ENCODE measurements around the gene KCND3. TPM values are rescaled to one million over a fixed set of nuclear protein-coding genes. Genes with fewer than 3 reads are reported as not detected.

The KCND3 gene
- total RNA-seq, 1 donor from 2014 or later, result 2.2 TPM

GRCh38 chr1:111959436-111959835, 30.0 kb downstream of the KCND3 start:
- Mint-ChIP-seq H3K27me3 (peaks cover 58% of the 10 kb centered on the region), H3K36me3 (no peaks in the 10 kb centered on the region), H3K9me3 (no peaks in the 10 kb centered on the region), H3K4me3 (no peak overlapping the region), H3K4me1 (ENCODE audit: unreplicated experiment) (peaks cover 7% of the 10 kb centered on the region), H3K27ac (no peak overlapping the region)
- no peak for TF ChIP-seq CTCF (conservative IDR thresholded peaks at IDR 0.05)
- no peak for DNase-seq (ENCODE audit: extremely low spot score, unreplicated experiment)

GRCh38 chr1:111958851-111959250, 30.6 kb downstream of the KCND3 start:
- peaks cover 60% of the 10 kb centered on the region for H3K27me3 Mint-ChIP-seq
- no peak overlapping the region for H3K4me3 Mint-ChIP-seq

DNA sequence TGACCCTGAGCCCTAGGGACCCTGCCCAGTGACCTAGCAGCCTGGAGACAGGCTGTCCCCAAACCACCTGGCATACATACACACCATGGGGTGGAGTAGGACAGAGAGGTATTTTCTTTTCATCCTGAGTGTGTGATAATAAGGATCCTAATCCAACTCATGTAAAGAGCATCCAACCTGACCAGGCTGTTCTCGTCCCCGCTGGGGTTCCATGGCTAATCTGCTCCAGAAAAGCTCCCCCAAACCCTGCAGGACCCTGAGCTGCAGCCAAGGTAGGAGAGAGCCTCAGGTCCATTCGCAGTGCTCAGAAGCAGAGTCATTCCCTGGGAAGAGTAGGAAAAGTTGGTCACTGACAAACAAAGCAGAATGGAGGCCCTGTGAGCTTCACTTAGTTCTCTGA, 31.4 kb downstream of the KCND3 start:
- Mint-ChIP-seq H3K4me1 (ENCODE audit: unreplicated experiment) (peaks cover 7% of the 10 kb centered on the region), H3K4me3 (no peak overlapping the region), H3K36me3 (no peaks in the 10 kb centered on the region), H3K27me3 (peaks cover 58% of the 10 kb centered on the region), H3K27ac (no peak overlapping the region), H3K9me3 (no peaks in the 10 kb centered on the region)
- TF ChIP-seq CTCF (conservative IDR thresholded peaks at IDR 0.05), result no peak
- no peak for DNase-seq (ENCODE audit: extremely low spot score, unreplicated experiment)

More at GRCh38 chr1:111958851-111959250, 30.6 kb downstream of the KCND3 start:
- Mint-ChIP-seq H3K27ac (no peak overlapping the region), H3K9me3 (no peaks in the 10 kb centered on the region), H3K4me1 (ENCODE audit: unreplicated experiment) (peaks cover 7% of the 10 kb centered on the region), H3K36me3 (no peaks in the 10 kb centered on the region)
- TF ChIP-seq CTCF (conservative IDR thresholded peaks at IDR 0.05), result no peak
- DNase-seq (ENCODE audit: extremely low spot score, unreplicated experiment), result no peak

GRCh38 chr1:111956155-111956771, 33.2 kb downstream of the KCND3 start:
- no peak for DNase-seq (ENCODE audit: extremely low spot score, unreplicated experiment)
- no peak overlapping the region for H3K4me3 Mint-ChIP-seq
- peaks cover 7% of the 10 kb centered on the region for H3K4me1 Mint-ChIP-seq (ENCODE audit: unreplicated experiment)
- H3K27ac Mint-ChIP-seq, result no peak overlapping the region
- H3K9me3 Mint-ChIP-seq, result no peaks in the 10 kb centered on the region
- H3K36me3 Mint-ChIP-seq, result no peaks in the 10 kb centered on the region
- peaks cover 71% of the 10 kb centered on the region for H3K27me3 Mint-ChIP-seq
- TF ChIP-seq CTCF (conservative IDR thresholded peaks at IDR 0.05), result no peak

- no peaks in the 10 kb centered on the region for H3K9me3 Mint-ChIP-seq
- no peak for DNase-seq (ENCODE audit: extremely low spot score, unreplicated experiment)
- H3K27me3 Mint-ChIP-seq, result peaks cover 70% of the 10 kb centered on the region
- no peak overlapping the region for H3K4me3 Mint-ChIP-seq
- no peaks in the 10 kb centered on the region for H3K36me3 Mint-ChIP-seq
- no peak overlapping the region for H3K27ac Mint-ChIP-seq
- peaks cover 7% of the 10 kb centered on the region for H3K4me1 Mint-ChIP-seq (ENCODE audit: unreplicated experiment)
- no peak for TF ChIP-seq CTCF (conservative IDR thresholded peaks at IDR 0.05)
Measured at GRCh38 chr1:111955755-111956154, 33.7 kb downstream of the KCND3 start.

Data from type B pancreatic cell (in vitro differentiated cells).